Subcutaneous adipose tissue (tissue), 4 donors: ENCODE measurements around the gene IDI2. TPM values are rescaled to one million over a fixed set of nuclear protein-coding genes. Genes with fewer than 3 reads are reported as not detected.

ENCODE experiments used
- CTCF ChIP-seq: fragments of 450-650 bp; IDR thresholded peaks from one replicate; pipeline ENCODE4 v1.5.1; 2016; ENCODE audit warnings: low read depth, mild to moderate bottlenecking, control low read depth, antibody characterized with exemption, moderate library complexity
- total RNA-seq, 4 donors: library from RNA; depleted of rRNA; stranded (reverse); fragments of >200 nt; gene quantifications; one replicate each; pipeline ENCODE4 v1.1.0, GENCODE V29; 2016

Gene IDI2
- total RNA-seq = not detected

- TF ChIP-seq CTCF = no peak
Measured at GRCh38 chr10:1025683-1026082, at the start of gene IDI2. Gene IDI2 (minus strand): TSS chr10:1025859. CDS start chr10:1024723, 1,136 bp downstream.

DNA sequence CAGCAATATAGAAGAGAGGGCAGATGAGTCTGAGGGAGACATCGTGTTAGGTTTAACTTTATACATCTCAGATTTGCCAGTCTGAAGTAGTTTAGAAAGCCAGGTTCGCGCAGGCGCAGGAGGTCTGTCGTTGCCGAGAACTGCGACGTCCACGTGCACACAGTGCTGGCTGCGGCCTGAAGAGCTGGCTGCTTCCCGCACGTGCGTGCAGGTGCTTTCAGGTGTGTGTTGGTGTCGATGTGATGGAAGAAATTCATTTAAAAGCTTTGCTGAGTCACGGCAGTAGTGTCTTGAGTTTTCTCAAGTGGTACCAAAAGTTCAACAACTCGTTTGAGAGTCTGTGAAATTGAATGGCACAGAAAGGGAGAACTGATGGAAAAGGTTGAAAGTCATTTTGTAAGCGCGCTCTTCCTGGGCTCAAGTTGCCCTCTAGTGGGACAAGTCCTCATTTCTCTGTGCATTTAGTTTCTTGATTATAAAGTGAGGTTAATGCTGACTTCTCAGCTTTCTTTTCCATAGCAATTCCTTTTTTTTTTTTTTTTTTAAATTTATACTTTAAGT lies 49.2 kb upstream of the IDI2 start:
- no peak for TF ChIP-seq CTCF

GRCh38 chr10:1074052-1074747 lies 48.5 kb upstream of the IDI2 start:
- TF ChIP-seq CTCF = no peak

GRCh38 chr10:1070919-1071318 lies 45.3 kb upstream of the IDI2 start:
- TF ChIP-seq CTCF = no peak

GRCh38 chr10:1068380-1069361 lies 43.0 kb upstream of the IDI2 start:
- no peak for TF ChIP-seq CTCF

GRCh38 chr10:1064964-1065247 lies 39.2 kb upstream of the IDI2 start:
- no peak for TF ChIP-seq CTCF

DNA sequence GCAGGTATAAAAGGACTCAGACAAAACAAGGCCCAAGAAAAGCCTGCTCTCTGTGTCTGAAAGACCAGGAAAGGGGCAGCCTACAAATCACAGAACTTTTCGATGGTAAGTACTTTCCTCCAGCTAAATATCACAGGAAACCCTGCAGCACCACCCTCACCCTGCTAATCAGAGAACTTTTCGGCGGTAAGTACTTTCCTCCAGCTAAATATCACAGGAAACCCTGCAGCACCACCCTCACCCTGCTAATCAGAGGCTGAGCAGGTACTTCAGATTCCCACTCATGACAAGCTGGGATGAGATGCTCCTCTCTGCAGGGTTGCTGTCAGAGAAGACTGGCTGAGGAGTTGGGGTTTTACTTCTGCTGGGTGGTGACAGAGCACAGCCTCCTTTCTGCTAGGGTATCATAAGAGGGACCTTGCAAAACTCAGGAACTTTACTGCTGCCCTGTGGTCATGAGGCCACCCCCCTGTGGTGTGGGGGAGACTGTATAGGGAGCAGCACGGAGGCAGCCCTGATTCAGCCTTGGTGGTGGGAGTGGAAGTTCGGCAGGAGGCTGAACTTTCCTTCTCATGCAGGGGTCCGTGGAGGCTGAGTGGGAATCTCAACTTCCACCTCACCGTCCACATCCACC lies 37.7 kb upstream of the IDI2 start:
- no peak for TF ChIP-seq CTCF
